ENCODE results near the gene RTP2.

DNA sequence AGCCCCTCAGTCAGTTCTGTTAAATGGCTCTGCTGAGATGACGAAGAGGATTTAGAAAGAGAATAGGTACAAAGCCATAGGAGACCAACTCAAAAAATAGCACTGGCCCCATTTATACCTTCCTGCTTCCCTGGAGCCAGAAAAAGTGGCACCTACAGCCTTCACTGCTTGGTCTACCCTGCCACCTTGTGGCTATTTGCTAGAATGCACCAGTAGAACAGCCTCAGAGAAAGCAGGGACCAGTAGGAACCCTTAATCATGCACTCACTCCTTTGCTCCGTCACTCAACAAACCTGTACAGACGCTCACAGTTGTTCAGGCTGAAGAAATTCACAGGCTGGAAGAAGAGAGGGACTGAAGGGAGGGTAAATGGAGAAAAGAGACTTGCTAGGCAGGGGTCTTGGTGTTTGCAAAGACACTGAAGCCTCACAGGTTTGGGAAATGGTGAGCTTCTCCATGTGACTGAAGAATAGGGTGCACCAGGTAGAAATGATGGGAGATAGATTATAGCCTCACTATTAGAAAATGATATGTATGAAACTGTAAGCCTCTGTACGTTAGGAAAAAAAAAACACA is 12.1 kb upstream of the RTP2 start:
- TF ChIP-seq, protein P1, sequence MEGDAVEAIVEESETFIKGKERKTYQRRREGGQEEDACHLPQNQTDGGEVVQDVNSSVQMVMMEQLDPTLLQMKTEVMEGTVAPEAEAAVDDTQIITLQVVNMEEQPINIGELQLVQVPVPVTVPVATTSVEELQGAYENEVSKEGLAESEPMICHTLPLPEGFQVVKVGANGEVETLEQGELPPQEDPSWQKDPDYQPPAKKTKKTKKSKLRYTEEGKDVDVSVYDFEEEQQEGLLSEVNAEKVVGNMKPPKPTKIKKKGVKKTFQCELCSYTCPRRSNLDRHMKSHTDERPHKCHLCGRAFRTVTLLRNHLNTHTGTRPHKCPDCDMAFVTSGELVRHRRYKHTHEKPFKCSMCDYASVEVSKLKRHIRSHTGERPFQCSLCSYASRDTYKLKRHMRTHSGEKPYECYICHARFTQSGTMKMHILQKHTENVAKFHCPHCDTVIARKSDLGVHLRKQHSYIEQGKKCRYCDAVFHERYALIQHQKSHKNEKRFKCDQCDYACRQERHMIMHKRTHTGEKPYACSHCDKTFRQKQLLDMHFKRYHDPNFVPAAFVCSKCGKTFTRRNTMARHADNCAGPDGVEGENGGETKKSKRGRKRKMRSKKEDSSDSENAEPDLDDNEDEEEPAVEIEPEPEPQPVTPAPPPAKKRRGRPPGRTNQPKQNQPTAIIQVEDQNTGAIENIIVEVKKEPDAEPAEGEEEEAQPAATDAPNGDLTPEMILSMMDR (IDR thresholded peaks at IDR 0.05), result peak; percentile 97
- TF ChIP-seq EZH2 (IDR thresholded peaks at IDR 0.05; ENCODE audit: borderline replicate concordance, insufficient read depth, low read depth, low read length, poor library complexity, severe bottlenecking), result no peak

Measured in B cell (primary cell).